Measurements from ENCODE around the gene PIN1.
"Not testable (repeated sequence)": the region's sequence is repeated elsewhere in the genome, so short reads cannot be mapped to it uniquely, and the experiment has no call there.

PIN1 gene

GRCh38 chr19:9834726-9835506, at the start of gene PIN1:
TSS of gene PIN1 (plus strand) at chr19:9835318. CDS start at chr19:9835345, 27 bp downstream.
- peak; percentile 100 for DNase-seq (ENCODE audit: low read depth, low spot score)

- peak; percentile 94 for DNase-seq (ENCODE audit: low read depth, low spot score)
These were observed 49.5 kb upstream of the PIN1 start for GRCh38 chr19:9785367-9786331.

GRCh38 chr19:9786342-9786741, 48.8 kb upstream of the PIN1 start:
- DNase-seq (ENCODE audit: low read depth, low spot score), result no peak

- no peak for DNase-seq (ENCODE audit: low read depth, low spot score)
These were observed 48.3 kb upstream of the PIN1 start for GRCh38 chr19:9786819-9787218.

- not testable (repeated sequence) for DNase-seq (ENCODE audit: low read depth, low spot score)
These were observed 46.5 kb upstream of the PIN1 start for GRCh38 chr19:9788604-9789003.

GRCh38 chr19:9789066-9789465, 46.1 kb upstream of the PIN1 start:
- DNase-seq (ENCODE audit: low read depth, low spot score), result no peak

- DNase-seq (ENCODE audit: low read depth, low spot score), result not testable (repeated sequence)
These were observed 45.5 kb upstream of the PIN1 start for GRCh38 chr19:9789579-9789978.

- DNase-seq (ENCODE audit: low read depth, low spot score), result not testable (repeated sequence)
These were observed 44.1 kb upstream of the PIN1 start for GRCh38 chr19:9791073-9791367.

GRCh38 chr19:9791552-9792205, 43.4 kb upstream of the PIN1 start:
- DNase-seq (ENCODE audit: low read depth, low spot score), result peak; percentile 84

- peak; percentile 82 for DNase-seq (ENCODE audit: low read depth, low spot score)
These were observed 42.7 kb upstream of the PIN1 start for GRCh38 chr19:9792206-9793070.

GRCh38 chr19:9793071-9793591, 42.0 kb upstream of the PIN1 start:
- DNase-seq (ENCODE audit: low read depth, low spot score), result no peak

GRCh38 chr19:9796113-9796773, 38.9 kb upstream of the PIN1 start:
- peak; percentile 96 for DNase-seq (ENCODE audit: low read depth, low spot score)

- DNase-seq (ENCODE audit: low read depth, low spot score), result no peak
These were observed 37.2 kb upstream of the PIN1 start for GRCh38 chr19:9797871-9798270.

- DNase-seq (ENCODE audit: low read depth, low spot score), result no peak
These were observed 36.0 kb upstream of the PIN1 start for GRCh38 chr19:9799162-9799561.

GRCh38 chr19:9801976-9802375, 33.1 kb upstream of the PIN1 start:
- peak; percentile 47 for DNase-seq (ENCODE audit: low read depth, low spot score)

- no peak for DNase-seq (ENCODE audit: low read depth, low spot score)
These were observed 28.3 kb upstream of the PIN1 start for GRCh38 chr19:9806803-9807202.

GRCh38 chr19:9808855-9809824, 26.0 kb upstream of the PIN1 start:
- DNase-seq (ENCODE audit: low read depth, low spot score), result no peak

- DNase-seq (ENCODE audit: low read depth, low spot score), result no peak
These were observed 24.0 kb upstream of the PIN1 start for GRCh38 chr19:9811139-9811538.

- no peak for DNase-seq (ENCODE audit: low read depth, low spot score)
These were observed 16.9 kb upstream of the PIN1 start for GRCh38 chr19:9818175-9818733.
